Smooth muscle cell (in vitro differentiated cells): ENCODE measurements around the gene GORASP1. TPM values are rescaled to one million over a fixed set of nuclear protein-coding genes. Genes with fewer than 3 reads are reported as not detected.

Experiments used
- DNase-seq: peaks from one replicate; lab custom pipeline; 2025; ENCODE audit not compliant: unreplicated experiment; lab: John Stamatoyannopoulos, UW
- H2AFZ ChIP-seq: fragments of 200-600 bp; sonication (generic); 2 replicates; pipeline ENCODE4 v1.6.0; 2016; ENCODE audit warnings: antibody characterized with exemption, low read depth, mild to moderate bottlenecking
- H3F3A ChIP-seq: fragments of 200-600 bp; sonication (generic); 2 replicates; pipeline ENCODE4 v1.6.0; 2017; ENCODE audit warnings: antibody characterized with exemption, low read depth
- H3K27ac ChIP-seq: fragments of 200-600 bp; sonication (generic); 2 replicates; pipeline ENCODE4 v1.5.1; 2016; ENCODE audit warnings: low read depth, mild to moderate bottlenecking
- H3K27me3 ChIP-seq: fragments of 200-600 bp; sonication (generic); 2 replicates; pipeline ENCODE4 v1.6.1; 2016; ENCODE audit warnings: low read depth, mild to moderate bottlenecking
- H3K36me3 ChIP-seq: fragments of 200-600 bp; sonication (generic); 2 replicates; pipeline ENCODE4 v1.5.1; 2016; ENCODE audit warnings: low read depth
- H3K4me1 ChIP-seq: fragments of 200-600 bp; sonication (generic); 2 replicates; pipeline ENCODE4 v1.5.1; 2016; ENCODE audit warnings: low read depth
- H3K4me2 ChIP-seq: fragments of 200-600 bp; sonication (generic); 2 replicates; pipeline ENCODE4 v1.6.0; 2016; ENCODE audit warnings: mild to moderate bottlenecking
- H3K4me3 ChIP-seq: fragments of 200-600 bp; sonication (generic); 2 replicates; pipeline ENCODE4 v1.5.1; 2016; ENCODE audit warnings: mild to moderate bottlenecking
- H3K79me2 ChIP-seq: fragments of 200-600 bp; sonication (generic); 2 replicates; pipeline ENCODE4 v1.6.0; 2016; ENCODE audit warnings: low read depth, mild to moderate bottlenecking
- H3K9ac ChIP-seq: fragments of 200-600 bp; sonication (generic); 2 replicates; pipeline ENCODE4 v1.6.0; 2016; ENCODE audit warnings: low read depth
- H3K9me3 ChIP-seq: fragments of 200-600 bp; sonication (generic); replicated peaks from 2 replicates; pipeline ENCODE4 v1.5.1; 2016; ENCODE audit warnings: low read depth
- H4K20me1 ChIP-seq: fragments of 200-600 bp; sonication (generic); 2 replicates; pipeline ENCODE4 v1.6.0; 2016; ENCODE audit warnings: low read depth
- WGBS: methylation state at CpG from one replicate; pipeline ENCODE4 v1.1.7; 2016; ENCODE audit warnings: low lambda C conversion rate; 5-methylcytosine and 5-hydroxymethylcytosine counted together
- polyA plus RNA-seq: library from polyadenylated mRNA; unstranded; fragments of >200 nt; fragmentation: Nextera tagmentation; extraction: Ambion mirVana; gene quantifications from 2 replicates; pipeline ENCODE4 v1.2.1, GENCODE V29; 2016
- total RNA-seq: library from RNA; depleted of rRNA; stranded (reverse); fragments of >200 nt; gene quantifications from 2 replicates; pipeline ENCODE4 v1.2.3, GENCODE V29; 2014
- TF ChIP-seq, protein P1 (sequence below): fragments of 200-600 bp; sonication (generic); IDR thresholded peaks from 2 replicates; pipeline ENCODE4 v1.5.1; 2017; ENCODE audit warnings: borderline replicate concordance, mild to moderate bottlenecking, antibody characterized with exemption; ENCODE audit not compliant: insufficient read depth, poor library complexity, severe bottlenecking

Gene GORASP1
- total and polyA plus RNA-seq, 2 experiments from 2014 or later, result 29.5 to 41.6 TPM

- Histone ChIP-seq H4K20me1 (peaks cover 13% of the 10 kb centered on the region), H3K9me3 (no peaks in the 10 kb centered on the region), H3K4me1 (no peaks in the 10 kb centered on the region), H3K36me3 (peaks cover 21% of the 10 kb centered on the region), H3F3A (no peaks in the 10 kb centered on the region), H3K79me2 (no peaks in the 10 kb centered on the region), H3K27ac (no peak overlapping the region), H3K9ac (no peak overlapping the region), H3K4me3 (no peak overlapping the region), H2AFZ (no peak overlapping the region), H3K4me2 (no peak overlapping the region), H3K27me3 (no peaks in the 10 kb centered on the region)
- TF ChIP-seq, protein P1, sequence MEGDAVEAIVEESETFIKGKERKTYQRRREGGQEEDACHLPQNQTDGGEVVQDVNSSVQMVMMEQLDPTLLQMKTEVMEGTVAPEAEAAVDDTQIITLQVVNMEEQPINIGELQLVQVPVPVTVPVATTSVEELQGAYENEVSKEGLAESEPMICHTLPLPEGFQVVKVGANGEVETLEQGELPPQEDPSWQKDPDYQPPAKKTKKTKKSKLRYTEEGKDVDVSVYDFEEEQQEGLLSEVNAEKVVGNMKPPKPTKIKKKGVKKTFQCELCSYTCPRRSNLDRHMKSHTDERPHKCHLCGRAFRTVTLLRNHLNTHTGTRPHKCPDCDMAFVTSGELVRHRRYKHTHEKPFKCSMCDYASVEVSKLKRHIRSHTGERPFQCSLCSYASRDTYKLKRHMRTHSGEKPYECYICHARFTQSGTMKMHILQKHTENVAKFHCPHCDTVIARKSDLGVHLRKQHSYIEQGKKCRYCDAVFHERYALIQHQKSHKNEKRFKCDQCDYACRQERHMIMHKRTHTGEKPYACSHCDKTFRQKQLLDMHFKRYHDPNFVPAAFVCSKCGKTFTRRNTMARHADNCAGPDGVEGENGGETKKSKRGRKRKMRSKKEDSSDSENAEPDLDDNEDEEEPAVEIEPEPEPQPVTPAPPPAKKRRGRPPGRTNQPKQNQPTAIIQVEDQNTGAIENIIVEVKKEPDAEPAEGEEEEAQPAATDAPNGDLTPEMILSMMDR, result no peak
- no peak for DNase-seq
- WGBS, result 93% methylated on average over 7 of the region's 7 CpGs
Observed at GRCh38 chr3:39094851-39095677, 12.4 kb downstream of the GORASP1 start.

- Histone ChIP-seq H4K20me1 (no peaks in the 10 kb centered on the region), H3K27me3 (no peaks in the 10 kb centered on the region), H3F3A (no peaks in the 10 kb centered on the region), H3K9ac (no peak overlapping the region), H3K4me1 (no peaks in the 10 kb centered on the region), H3K4me2 (no peak overlapping the region), H3K9me3 (no peaks in the 10 kb centered on the region), H3K27ac (no peak overlapping the region), H3K79me2 (no peaks in the 10 kb centered on the region), H2AFZ (no peak overlapping the region), H3K4me3 (no peak overlapping the region), H3K36me3 (peaks cover 10% of the 10 kb centered on the region)
- 79% methylated on average over 2 of the region's 2 CpGs for WGBS
- TF ChIP-seq, protein P1, result no peak
- no peak for DNase-seq
Observed at GRCh38 chr3:39090922-39091321, 16.5 kb downstream of the GORASP1 start.

DNA sequence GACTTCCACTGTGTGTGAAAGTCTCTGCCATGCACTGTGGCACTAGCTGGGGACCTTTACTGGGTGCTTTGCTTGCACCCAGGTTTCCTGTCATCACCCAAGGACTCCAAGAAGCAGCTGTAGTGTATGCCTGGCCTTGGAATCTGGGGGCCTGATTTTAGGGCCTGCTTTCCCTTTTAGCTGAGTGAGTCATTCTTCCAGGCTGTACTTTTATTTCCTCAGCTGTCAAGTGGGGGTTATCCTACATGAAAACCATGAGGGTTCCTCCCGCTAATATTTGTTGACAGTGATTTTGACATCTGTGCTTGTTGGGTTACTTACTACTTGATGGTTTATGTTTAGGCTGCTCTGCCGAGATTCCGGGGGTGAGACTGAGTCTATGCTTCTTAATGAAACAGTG, 18.5 kb downstream of the GORASP1 start:
- Histone ChIP-seq H3K4me1 (no peaks in the 10 kb centered on the region), H3K9ac (no peak overlapping the region), H2AFZ (no peak overlapping the region), H3K9me3 (no peaks in the 10 kb centered on the region), H3F3A (no peaks in the 10 kb centered on the region), H3K4me3 (no peak overlapping the region), H3K4me2 (no peak overlapping the region), H3K27me3 (no peaks in the 10 kb centered on the region), H3K36me3 (peaks cover 6% of the 10 kb centered on the region), H3K27ac (no peak overlapping the region), H3K79me2 (no peaks in the 10 kb centered on the region), H4K20me1 (no peaks in the 10 kb centered on the region)
- WGBS, result 74% methylated on average over 3 of the region's 3 CpGs
- TF ChIP-seq, protein P1, result no peak
- DNase-seq, result no peak

DNA sequence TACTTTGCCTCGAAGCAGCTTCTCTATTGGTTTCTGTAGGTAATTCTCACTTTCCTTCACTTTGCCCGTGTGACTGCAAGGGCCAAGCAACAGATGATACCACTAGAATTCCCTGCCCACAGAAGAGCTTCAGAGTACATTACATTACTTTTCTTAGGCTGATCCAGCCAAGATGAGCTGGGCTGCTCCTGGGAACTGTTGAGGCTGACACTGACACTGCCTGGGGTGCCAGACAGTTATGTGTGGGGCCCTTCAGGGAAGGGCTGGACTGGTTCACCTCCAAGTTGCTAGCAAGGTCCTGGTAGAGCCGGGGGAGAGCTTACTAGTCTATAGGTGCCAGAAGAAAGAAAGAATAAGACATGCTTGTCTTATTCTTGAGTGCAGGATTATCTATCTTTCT, 19.0 kb downstream of the GORASP1 start:
- Histone ChIP-seq H3K4me3 (no peak overlapping the region), H3K36me3 (peaks cover 6% of the 10 kb centered on the region), H3K4me1 (no peaks in the 10 kb centered on the region)

More for the DNA sequence above, 19.0 kb downstream of the GORASP1 start:
- TF ChIP-seq, protein P1, result no peak
- H2AFZ ChIP-seq, result no peak overlapping the region
- H3K9ac ChIP-seq, result no peak overlapping the region
- no peaks in the 10 kb centered on the region for H3K9me3 ChIP-seq
- H4K20me1 ChIP-seq, result no peaks in the 10 kb centered on the region
- H3K4me2 ChIP-seq, result no peak overlapping the region
- DNase-seq, result no peak
- no peaks in the 10 kb centered on the region for H3F3A ChIP-seq
- no peaks in the 10 kb centered on the region for H3K79me2 ChIP-seq
- H3K27me3 ChIP-seq, result no peaks in the 10 kb centered on the region
- no peak overlapping the region for H3K27ac ChIP-seq
- 92% methylated on average over 3 of the region's 3 CpGs for WGBS
